OCI-LY3 (cell line): ENCODE results near the gene PTPRN2.

Experiments used
- CTCF ChIP-seq: fragments of 200-600, 300-600 bp; sonication (generic); IDR thresholded peaks from 2 replicates; pipeline ENCODE4 v1.5.1; 2014; ENCODE audit warnings: antibody characterized with exemption, low read length, low read depth
- EZH2phosphoT487 ChIP-seq: fragments of 200-600 bp; shearing (Covaris generic); IDR thresholded peaks from 2 replicates; pipeline ENCODE4 v1.6.1; 2018; ENCODE audit warnings: antibody characterized with exemption, mixed run types, low read depth

GRCh38 chr7:158411232-158411950, 176.2 kb downstream of the PTPRN2 start:
- TF ChIP-seq CTCF (no peak), EZH2phosphoT487 (no peak)
